Measurements from ENCODE around the gene PNPLA6. TPM values are rescaled to one million over a fixed set of nuclear protein-coding genes. Genes with fewer than 3 reads are reported as not detected.

Gene PNPLA6
- total and polyA plus RNA-seq, 2 of the 8 experiments (the other 6 are each of a cell fraction or from before 2014, with no cell fraction given) = 55.1 to 121 TPM

DNA sequence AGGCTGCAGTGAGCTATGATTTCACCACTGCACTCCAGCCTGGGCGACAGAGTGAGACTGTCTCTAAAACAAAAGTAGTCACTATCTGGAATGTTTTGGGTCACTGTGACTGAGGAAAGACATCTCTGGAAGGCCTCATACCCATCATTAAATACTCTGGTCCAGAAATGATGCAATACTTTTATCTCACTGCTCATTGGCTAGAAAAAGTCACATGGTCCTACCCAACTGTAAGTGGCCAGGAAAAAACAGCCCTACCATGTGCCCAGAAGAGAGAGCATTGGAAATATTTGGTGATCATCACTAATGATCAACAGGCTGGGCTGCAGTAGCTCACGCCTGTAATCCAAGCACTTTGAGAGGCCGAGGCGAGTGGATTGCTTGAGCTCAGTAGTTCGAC, 29.8 kb downstream of the PNPLA6 start (continued):
- TF ChIP-seq, protein P1, sequence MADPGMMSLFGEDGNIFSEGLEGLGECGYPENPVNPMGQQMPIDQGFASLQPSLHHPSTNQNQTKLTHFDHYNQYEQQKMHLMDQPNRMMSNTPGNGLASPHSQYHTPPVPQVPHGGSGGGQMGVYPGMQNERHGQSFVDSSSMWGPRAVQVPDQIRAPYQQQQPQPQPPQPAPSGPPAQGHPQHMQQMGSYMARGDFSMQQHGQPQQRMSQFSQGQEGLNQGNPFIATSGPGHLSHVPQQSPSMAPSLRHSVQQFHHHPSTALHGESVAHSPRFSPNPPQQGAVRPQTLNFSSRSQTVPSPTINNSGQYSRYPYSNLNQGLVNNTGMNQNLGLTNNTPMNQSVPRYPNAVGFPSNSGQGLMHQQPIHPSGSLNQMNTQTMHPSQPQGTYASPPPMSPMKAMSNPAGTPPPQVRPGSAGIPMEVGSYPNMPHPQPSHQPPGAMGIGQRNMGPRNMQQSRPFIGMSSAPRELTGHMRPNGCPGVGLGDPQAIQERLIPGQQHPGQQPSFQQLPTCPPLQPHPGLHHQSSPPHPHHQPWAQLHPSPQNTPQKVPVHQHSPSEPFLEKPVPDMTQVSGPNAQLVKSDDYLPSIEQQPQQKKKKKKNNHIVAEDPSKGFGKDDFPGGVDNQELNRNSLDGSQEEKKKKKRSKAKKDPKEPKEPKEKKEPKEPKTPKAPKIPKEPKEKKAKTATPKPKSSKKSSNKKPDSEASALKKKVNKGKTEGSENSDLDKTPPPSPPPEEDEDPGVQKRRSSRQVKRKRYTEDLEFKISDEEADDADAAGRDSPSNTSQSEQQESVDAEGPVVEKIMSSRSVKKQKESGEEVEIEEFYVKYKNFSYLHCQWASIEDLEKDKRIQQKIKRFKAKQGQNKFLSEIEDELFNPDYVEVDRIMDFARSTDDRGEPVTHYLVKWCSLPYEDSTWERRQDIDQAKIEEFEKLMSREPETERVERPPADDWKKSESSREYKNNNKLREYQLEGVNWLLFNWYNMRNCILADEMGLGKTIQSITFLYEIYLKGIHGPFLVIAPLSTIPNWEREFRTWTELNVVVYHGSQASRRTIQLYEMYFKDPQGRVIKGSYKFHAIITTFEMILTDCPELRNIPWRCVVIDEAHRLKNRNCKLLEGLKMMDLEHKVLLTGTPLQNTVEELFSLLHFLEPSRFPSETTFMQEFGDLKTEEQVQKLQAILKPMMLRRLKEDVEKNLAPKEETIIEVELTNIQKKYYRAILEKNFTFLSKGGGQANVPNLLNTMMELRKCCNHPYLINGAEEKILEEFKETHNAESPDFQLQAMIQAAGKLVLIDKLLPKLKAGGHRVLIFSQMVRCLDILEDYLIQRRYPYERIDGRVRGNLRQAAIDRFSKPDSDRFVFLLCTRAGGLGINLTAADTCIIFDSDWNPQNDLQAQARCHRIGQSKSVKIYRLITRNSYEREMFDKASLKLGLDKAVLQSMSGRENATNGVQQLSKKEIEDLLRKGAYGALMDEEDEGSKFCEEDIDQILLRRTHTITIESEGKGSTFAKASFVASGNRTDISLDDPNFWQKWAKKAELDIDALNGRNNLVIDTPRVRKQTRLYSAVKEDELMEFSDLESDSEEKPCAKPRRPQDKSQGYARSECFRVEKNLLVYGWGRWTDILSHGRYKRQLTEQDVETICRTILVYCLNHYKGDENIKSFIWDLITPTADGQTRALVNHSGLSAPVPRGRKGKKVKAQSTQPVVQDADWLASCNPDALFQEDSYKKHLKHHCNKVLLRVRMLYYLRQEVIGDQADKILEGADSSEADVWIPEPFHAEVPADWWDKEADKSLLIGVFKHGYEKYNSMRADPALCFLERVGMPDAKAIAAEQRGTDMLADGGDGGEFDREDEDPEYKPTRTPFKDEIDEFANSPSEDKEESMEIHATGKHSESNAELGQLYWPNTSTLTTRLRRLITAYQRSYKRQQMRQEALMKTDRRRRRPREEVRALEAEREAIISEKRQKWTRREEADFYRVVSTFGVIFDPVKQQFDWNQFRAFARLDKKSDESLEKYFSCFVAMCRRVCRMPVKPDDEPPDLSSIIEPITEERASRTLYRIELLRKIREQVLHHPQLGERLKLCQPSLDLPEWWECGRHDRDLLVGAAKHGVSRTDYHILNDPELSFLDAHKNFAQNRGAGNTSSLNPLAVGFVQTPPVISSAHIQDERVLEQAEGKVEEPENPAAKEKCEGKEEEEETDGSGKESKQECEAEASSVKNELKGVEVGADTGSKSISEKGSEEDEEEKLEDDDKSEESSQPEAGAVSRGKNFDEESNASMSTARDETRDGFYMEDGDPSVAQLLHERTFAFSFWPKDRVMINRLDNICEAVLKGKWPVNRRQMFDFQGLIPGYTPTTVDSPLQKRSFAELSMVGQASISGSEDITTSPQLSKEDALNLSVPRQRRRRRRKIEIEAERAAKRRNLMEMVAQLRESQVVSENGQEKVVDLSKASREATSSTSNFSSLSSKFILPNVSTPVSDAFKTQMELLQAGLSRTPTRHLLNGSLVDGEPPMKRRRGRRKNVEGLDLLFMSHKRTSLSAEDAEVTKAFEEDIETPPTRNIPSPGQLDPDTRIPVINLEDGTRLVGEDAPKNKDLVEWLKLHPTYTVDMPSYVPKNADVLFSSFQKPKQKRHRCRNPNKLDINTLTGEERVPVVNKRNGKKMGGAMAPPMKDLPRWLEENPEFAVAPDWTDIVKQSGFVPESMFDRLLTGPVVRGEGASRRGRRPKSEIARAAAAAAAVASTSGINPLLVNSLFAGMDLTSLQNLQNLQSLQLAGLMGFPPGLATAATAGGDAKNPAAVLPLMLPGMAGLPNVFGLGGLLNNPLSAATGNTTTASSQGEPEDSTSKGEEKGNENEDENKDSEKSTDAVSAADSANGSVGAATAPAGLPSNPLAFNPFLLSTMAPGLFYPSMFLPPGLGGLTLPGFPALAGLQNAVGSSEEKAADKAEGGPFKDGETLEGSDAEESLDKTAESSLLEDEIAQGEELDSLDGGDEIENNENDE (IDR thresholded peaks at IDR 0.05; ENCODE audit: insufficient replicate concordance, low read length) = no peak
- peak; percentile 84 for TF ChIP-seq CEBPB (IDR thresholded peaks at IDR 0.05; ENCODE audit: low read depth, low read length)

Data from H1 (cell line).